Medulla oblongata (tissue), 1 donor: ENCODE measurements around the gene KANK2.
A peak's percentile ranks its signal among the peaks of the same experiment; 100 is the strongest.
"Not testable (repeated sequence)": the region's sequence is repeated elsewhere in the genome, so short reads cannot be mapped to it uniquely, and the experiment has no call there.

Experiments
- DNase-seq: peaks from one replicate; pipeline ENCODE4 v3.0.0-alpha.2; 2015; ENCODE audit errors: extremely low spot score

KANK2 gene

GRCh38 chr19:11140023-11140538 lies 57.3 kb downstream of the KANK2 start:
- DNase-seq: not testable (repeated sequence)

- no peak for DNase-seq
These were observed 58.6 kb downstream of the KANK2 start for GRCh38 chr19:11138601-11139300.

- peak; percentile 89 for DNase-seq
These were observed 59.6 kb downstream of the KANK2 start for GRCh38 chr19:11137542-11138384.

GRCh38 chr19:11136400-11137101 lies 60.8 kb downstream of the KANK2 start:
- no peak for DNase-seq

GRCh38 chr19:11131471-11131870 lies 65.9 kb downstream of the KANK2 start:
- no peak for DNase-seq

GRCh38 chr19:11130824-11131455 lies 66.4 kb downstream of the KANK2 start:
- DNase-seq: peak; percentile 78

- DNase-seq: no peak
These were observed 69.4 kb downstream of the KANK2 start for GRCh38 chr19:11127905-11128304.

GRCh38 chr19:11125994-11126685 lies 71.2 kb downstream of the KANK2 start:
- DNase-seq: peak; percentile 82

- DNase-seq: not testable (repeated sequence)
These were observed 73.2 kb downstream of the KANK2 start for GRCh38 chr19:11124157-11124556.

GRCh38 chr19:11123114-11123513 lies 74.2 kb downstream of the KANK2 start:
- no peak for DNase-seq

GRCh38 chr19:11121963-11122362 lies 75.4 kb downstream of the KANK2 start:
- DNase-seq: not testable (repeated sequence)

- no peak for DNase-seq
These were observed 80.8 kb downstream of the KANK2 start for GRCh38 chr19:11116507-11116906.

GRCh38 chr19:11115895-11116446 lies 81.4 kb downstream of the KANK2 start:
- no peak for DNase-seq

GRCh38 chr19:11115042-11115441 lies 82.3 kb downstream of the KANK2 start:
- no peak for DNase-seq
